Endodermal cell (in vitro differentiated cells): ENCODE data around the gene FFAR3. TPM values are rescaled to one million over a fixed set of nuclear protein-coding genes. Genes with fewer than 3 reads are reported as not detected.

ENCODE experiments used
- DNase-seq: peaks from one replicate; pipeline ENCODE4 v3.0.0-alpha.2; 2017
- H3K27ac ChIP-seq: 2 replicates; pipeline ENCODE4 v1.5.1; 2013; ENCODE audit warnings: mild to moderate bottlenecking, low read depth, low read length, moderate library complexity
- H3K27me3 ChIP-seq: 2 replicates; pipeline ENCODE4 v1.6.1; 2013; ENCODE audit warnings: mild to moderate bottlenecking, low read length, moderate library complexity; ENCODE audit not compliant: insufficient read depth, control insufficient read depth, poor library complexity, severe bottlenecking
- H3K36me3 ChIP-seq: 2 replicates; pipeline ENCODE4 v1.7.0; 2013; ENCODE audit warnings: mild to moderate bottlenecking, low read length, moderate library complexity; ENCODE audit not compliant: control insufficient read depth, insufficient read depth
- H3K4me1 ChIP-seq: one replicate; pipeline ENCODE4 v1.7.0; 2013; ENCODE audit warnings: low read length; ENCODE audit not compliant: control insufficient read depth, insufficient read depth
- H3K4me3 ChIP-seq: 2 replicates; pipeline ENCODE4 v1.5.1; 2013; ENCODE audit warnings: mild to moderate bottlenecking, low read length, moderate library complexity
- H3K9ac ChIP-seq: 2 replicates; pipeline ENCODE4 v1.6.1; 2013; ENCODE audit warnings: mild to moderate bottlenecking, low read length, moderate library complexity; ENCODE audit not compliant: poor library complexity, severe bottlenecking; ENCODE audit errors: extremely low read depth
- H3K9me3 ChIP-seq: 2 replicates; pipeline ENCODE4 v1.6.1; 2013; ENCODE audit warnings: mild to moderate bottlenecking, low read length, moderate library complexity; ENCODE audit not compliant: control insufficient read depth
- H3K27ac Mint-ChIP-seq: 2 replicates; pipeline ENCODE4 v1.8.0; 2020; ENCODE audit warnings: mixed read lengths
- H3K27me3 Mint-ChIP-seq: 2 replicates; pipeline ENCODE4 v1.8.0; 2021; ENCODE audit warnings: mild to moderate bottlenecking, mixed read lengths; ENCODE audit not compliant: insufficient read depth
- H3K36me3 Mint-ChIP-seq: 2 replicates; pipeline ENCODE4 v1.8.0; 2020; ENCODE audit warnings: low read depth, mixed read lengths
- H3K4me1 Mint-ChIP-seq: 2 replicates; pipeline ENCODE4 v1.8.0; 2020; ENCODE audit warnings: mixed read lengths
- H3K4me3 Mint-ChIP-seq: 2 replicates; pipeline ENCODE4 v1.8.0; 2020; ENCODE audit warnings: mild to moderate bottlenecking, moderate library complexity, mixed read lengths
- H3K9me3 Mint-ChIP-seq: 2 replicates; pipeline ENCODE4 v1.8.0; 2020; ENCODE audit warnings: mild to moderate bottlenecking, mixed read lengths
- CTCF ChIP-seq: fragments of 200-600 bp; sonication (generic); conservative IDR thresholded peaks from 2 replicates; pipeline ENCODE4 v1.5.0; 2021; ENCODE audit warnings: antibody characterized with exemption, mild to moderate bottlenecking
- WGBS, 2 experiments: methylation state at CpG; one replicate each; pipeline versions ENCODE4 v1.1.5 to v1.1.7; 2013; ENCODE audit warnings: missing lambda C conversion rate in 2 of 2, mixed read lengths in 1 of 2; ENCODE audit not compliant: insufficient coverage in 1 of 2, insufficient read length in 1 of 2; 5-methylcytosine and 5-hydroxymethylcytosine counted together
- total RNA-seq, 2 donors: library from RNA; stranded (reverse); fragmentation: NEBNext Ultra II Directional in 1 of 2; extraction: Animal tissue kit (Norgen Biotek cat#: 25700) in 1 of 2; gene quantifications; 2 replicates in 1 of 2; 3 replicates in 1 of 2; pipeline ENCODE4 v1.2.1, GENCODE V29; 2021

The FFAR3 gene
- total RNA-seq, 2 donors from 2014 or later: not detected

GRCh38 chr19:35337097-35337983 is 20.9 kb upstream of the FFAR3 start:
- Mint-ChIP-seq H3K36me3 (no peaks in the 10 kb centered on the region), H3K4me1 (peaks cover under 1% of the 10 kb centered on the region), H3K27me3 (peaks cover 2% of the 10 kb centered on the region), H3K4me3 (no peak overlapping the region), H3K27ac (no peak overlapping the region), H3K9me3 (no peaks in the 10 kb centered on the region)
- Histone ChIP-seq H3K9me3 (no peaks in the 10 kb centered on the region), H3K4me3 (no peak overlapping the region), H3K9ac (no peak overlapping the region), H3K27ac (no peak overlapping the region), H3K27me3 (no peaks in the 10 kb centered on the region), H3K4me1 (no peaks in the 10 kb centered on the region), H3K36me3 (no peaks in the 10 kb centered on the region)
- 92 to 94% methylated on average over 20 to 25 of the region's 25 CpGs for WGBS, 2 experiments
- DNase-seq: no peak
- TF ChIP-seq CTCF: no peak

- no peaks in the 10 kb centered on the region for H3K36me3 Mint-ChIP-seq
- Histone ChIP-seq H3K9ac (no peak overlapping the region), H3K27ac (no peak overlapping the region), H3K36me3 (no peaks in the 10 kb centered on the region), H3K9me3 (no peaks in the 10 kb centered on the region), H3K4me3 (no peak overlapping the region), H3K27me3 (no peaks in the 10 kb centered on the region), H3K4me1 (no peaks in the 10 kb centered on the region)
- peaks cover 2% of the 10 kb centered on the region for H3K4me1 Mint-ChIP-seq
- whole genome bisulfite sequencing, 2 experiments: 88 to 98% methylated on average over 9 to 13 of the region's 13 CpGs
- DNase-seq: no peak
- H3K4me3 Mint-ChIP-seq: no peak overlapping the region
- no peak for TF ChIP-seq CTCF
- H3K27me3 Mint-ChIP-seq: peaks cover 4% of the 10 kb centered on the region
- no peaks in the 10 kb centered on the region for H3K9me3 Mint-ChIP-seq
- H3K27ac Mint-ChIP-seq: no peak overlapping the region
Observed at GRCh38 chr19:35337984-35338296, 20.3 kb upstream of the FFAR3 start.

- Mint-ChIP-seq H3K27ac (no peak overlapping the region), H3K9me3 (no peaks in the 10 kb centered on the region), H3K36me3 (no peaks in the 10 kb centered on the region), H3K27me3 (peaks cover 4% of the 10 kb centered on the region), H3K4me1 (peaks cover 2% of the 10 kb centered on the region), H3K4me3 (no peak overlapping the region)
- H3K9me3 ChIP-seq: no peaks in the 10 kb centered on the region
- no peaks in the 10 kb centered on the region for H3K27me3 ChIP-seq
- no peak for TF ChIP-seq CTCF
- H3K36me3 ChIP-seq: no peaks in the 10 kb centered on the region
- no peak overlapping the region for H3K27ac ChIP-seq
- no peak overlapping the region for H3K4me3 ChIP-seq
- 88 to 94% methylated on average over 3 to 11 of the region's 11 CpGs for WGBS, 2 experiments
- H3K4me1 ChIP-seq: no peaks in the 10 kb centered on the region
- H3K9ac ChIP-seq: no peak overlapping the region
- DNase-seq: no peak
Observed at GRCh38 chr19:35340431-35340830, 17.8 kb upstream of the FFAR3 start.
